Calu3 (cell line): Measurements from ENCODE around the gene PTRH2. TPM values are rescaled to one million over a fixed set of nuclear protein-coding genes. Genes with fewer than 3 reads are reported as not detected.

Source experiments
- BruUV-seq: library from RNA; stranded (reverse); fragments of 400-500 nt; replicated peaks from 2 replicates; lab custom pipeline; 2021; lab: Mats Ljungman, UMichigan
- CTCF ChIA-PET: fragments of 300-600 bp; sonication (Branson Sonifier 250); formaldehyde crosslinking; loops from one replicate; lab custom pipeline; 2022; ENCODE audit warnings: antibody characterized with exemption; lab: Charles Lee
- DNase-seq: peaks from one replicate; pipeline ENCODE4 v3.0.0; 2022
- H3K27ac Mint-ChIP-seq: one replicate; pipeline ENCODE4 v1.8.0; 2022; ENCODE audit warnings: mixed read lengths; ENCODE audit not compliant: unreplicated experiment
- H3K27me3 Mint-ChIP-seq: one replicate; pipeline ENCODE4 v1.8.0; 2022; ENCODE audit warnings: mixed read lengths; ENCODE audit not compliant: unreplicated experiment
- H3K36me3 Mint-ChIP-seq: one replicate; pipeline ENCODE4 v1.8.0; 2022; ENCODE audit warnings: mild to moderate bottlenecking, moderate library complexity, mixed read lengths; ENCODE audit not compliant: insufficient read depth, unreplicated experiment
- H3K4me1 Mint-ChIP-seq: one replicate; pipeline ENCODE4 v1.8.0; 2022; ENCODE audit warnings: mild to moderate bottlenecking, low read depth, mixed read lengths; ENCODE audit not compliant: unreplicated experiment
- H3K4me3 Mint-ChIP-seq: one replicate; pipeline ENCODE4 v1.8.0; 2022; ENCODE audit warnings: mild to moderate bottlenecking, low read depth, moderate library complexity, mixed read lengths; ENCODE audit not compliant: unreplicated experiment
- H3K9me3 Mint-ChIP-seq: one replicate; pipeline ENCODE4 v1.8.0; 2022; ENCODE audit warnings: low read depth, mixed read lengths; ENCODE audit not compliant: unreplicated experiment
- intact Hi-C: fragments of 100-400 bp; cut with micrococcal nuclease; formaldehyde crosslinking; loops from one replicate; pipeline ENCODE4 v1.10.0; 2022; ENCODE audit not compliant: unreplicated experiment
- total RNA-seq: library from RNA; stranded (reverse); gene quantifications from 2 replicates; pipeline ENCODE4 v1.2.3, GENCODE V29; 2022
- TF ChIP-seq, protein P1 (sequence below): fragments of 200-600 bp; IDR thresholded peaks from one replicate; pipeline ENCODE4 v1.8.0; 2022; ENCODE audit warnings: antibody characterized with exemption; ENCODE audit not compliant: unreplicated experiment

The PTRH2 gene
- total RNA-seq, 1 experiment from 2014 or later = 29.8 TPM

DNA sequence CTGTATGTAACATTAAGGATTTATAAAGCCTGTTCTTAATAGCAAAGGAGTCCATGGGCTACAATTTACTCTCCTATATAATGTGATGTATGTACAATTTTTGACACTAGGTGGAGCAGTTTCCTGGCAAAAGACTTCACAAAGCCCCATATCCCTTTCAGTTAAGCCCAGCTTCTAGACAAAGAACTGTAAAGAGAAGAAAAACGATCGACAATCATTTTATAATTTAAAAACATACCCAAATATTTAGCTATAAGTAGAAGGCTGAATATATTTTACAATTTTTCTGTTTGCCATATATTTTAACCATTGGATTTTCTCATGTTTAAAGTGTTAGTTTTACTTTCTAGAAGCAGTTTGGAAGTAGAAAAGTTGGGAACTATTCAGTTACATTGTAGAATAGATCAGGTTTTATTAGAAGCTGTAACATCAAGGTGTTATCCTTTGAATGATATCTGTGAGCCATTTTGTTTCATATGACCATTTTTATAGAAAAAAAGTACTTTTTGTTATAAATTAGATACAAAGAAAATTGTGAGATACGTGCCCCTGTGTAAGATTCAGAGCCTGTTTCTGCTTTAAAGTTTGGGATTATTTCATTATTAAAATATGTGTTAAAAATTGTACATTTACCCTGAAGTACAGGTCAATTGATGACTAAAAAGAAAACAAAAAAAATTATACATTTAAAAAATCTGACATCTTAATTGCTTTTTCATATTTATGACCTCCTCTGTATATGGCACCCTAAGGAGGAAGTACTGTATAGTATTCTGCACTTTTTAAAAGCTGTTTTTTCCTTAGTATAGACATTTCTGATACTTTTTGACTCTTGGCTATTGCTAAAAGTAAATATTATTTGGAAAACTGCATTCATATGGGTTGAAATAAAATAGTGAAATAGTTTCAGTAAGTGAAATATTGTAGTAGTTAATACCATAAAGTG, 46.6 kb upstream of the PTRH2 start:
- TSS peak; percentile 96 for BruUV-seq
- H3K27ac Mint-ChIP-seq = peak overlapping the region; percentile 96
- TF ChIP-seq, protein P1, sequence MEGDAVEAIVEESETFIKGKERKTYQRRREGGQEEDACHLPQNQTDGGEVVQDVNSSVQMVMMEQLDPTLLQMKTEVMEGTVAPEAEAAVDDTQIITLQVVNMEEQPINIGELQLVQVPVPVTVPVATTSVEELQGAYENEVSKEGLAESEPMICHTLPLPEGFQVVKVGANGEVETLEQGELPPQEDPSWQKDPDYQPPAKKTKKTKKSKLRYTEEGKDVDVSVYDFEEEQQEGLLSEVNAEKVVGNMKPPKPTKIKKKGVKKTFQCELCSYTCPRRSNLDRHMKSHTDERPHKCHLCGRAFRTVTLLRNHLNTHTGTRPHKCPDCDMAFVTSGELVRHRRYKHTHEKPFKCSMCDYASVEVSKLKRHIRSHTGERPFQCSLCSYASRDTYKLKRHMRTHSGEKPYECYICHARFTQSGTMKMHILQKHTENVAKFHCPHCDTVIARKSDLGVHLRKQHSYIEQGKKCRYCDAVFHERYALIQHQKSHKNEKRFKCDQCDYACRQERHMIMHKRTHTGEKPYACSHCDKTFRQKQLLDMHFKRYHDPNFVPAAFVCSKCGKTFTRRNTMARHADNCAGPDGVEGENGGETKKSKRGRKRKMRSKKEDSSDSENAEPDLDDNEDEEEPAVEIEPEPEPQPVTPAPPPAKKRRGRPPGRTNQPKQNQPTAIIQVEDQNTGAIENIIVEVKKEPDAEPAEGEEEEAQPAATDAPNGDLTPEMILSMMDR = peak; percentile 44
- peaks cover 24% of the 10 kb centered on the region for H3K36me3 Mint-ChIP-seq
- H3K27me3 Mint-ChIP-seq = no peaks in the 10 kb centered on the region
- H3K9me3 Mint-ChIP-seq = no peaks in the 10 kb centered on the region
- peak; percentile 21 for DNase-seq
- peak overlapping the region; percentile 43 for H3K4me3 Mint-ChIP-seq
- intact Hi-C loops = loop anchor here (2.0 kb wide), 1 partner anchor 105 kb away; no protein-coding TSS in a partner anchor
- H3K4me1 Mint-ChIP-seq = peaks cover 17% of the 10 kb centered on the region
- CTCF ChIA-PET = interaction anchor here (0.6 to 3.1 kb wide), 9 partner anchors 72 to 105 kb away, joined by 3 to 13 read pairs (median 6); no protein-coding TSS in a partner anchor

DNA sequence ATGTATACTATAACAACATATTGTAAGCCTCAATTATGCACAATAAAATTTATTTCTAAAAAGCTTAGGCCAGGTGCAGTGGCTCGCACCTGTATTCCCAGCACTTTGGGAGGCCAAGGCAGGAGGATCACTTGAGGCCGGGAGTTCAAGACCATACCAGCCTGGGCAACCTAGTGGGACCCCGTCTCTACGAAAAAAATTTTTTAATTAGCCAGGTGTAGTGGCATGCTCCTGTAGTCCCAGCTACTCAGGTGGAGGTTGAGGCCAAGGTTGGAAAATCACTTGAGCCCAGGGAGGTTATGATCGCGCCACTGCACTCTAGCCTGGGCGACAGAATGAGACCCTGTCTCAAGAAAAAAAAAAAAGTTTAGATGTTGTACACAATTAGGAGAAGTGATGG, 45.7 kb upstream of the PTRH2 start:
- no TSS peak for BruUV-seq
- peaks cover 24% of the 10 kb centered on the region for H3K36me3 Mint-ChIP-seq
- CTCF ChIA-PET = interaction anchor here (0.6 to 3.1 kb wide), 7 partner anchors 65 to 639 kb away, joined by 3 to 13 read pairs (median 5); partner anchors contain the start of gene USP32
- H3K27me3 Mint-ChIP-seq = no peaks in the 10 kb centered on the region
- intact Hi-C loops = loop anchor here (2.0 kb wide), 1 partner anchor 106 kb away; no protein-coding TSS in a partner anchor
- no peak overlapping the region for H3K4me3 Mint-ChIP-seq
- H3K9me3 Mint-ChIP-seq = no peaks in the 10 kb centered on the region
- no peak for DNase-seq
- no peak overlapping the region for H3K27ac Mint-ChIP-seq
- TF ChIP-seq, protein P1 = no peak
- H3K4me1 Mint-ChIP-seq = peaks cover 17% of the 10 kb centered on the region

DNA sequence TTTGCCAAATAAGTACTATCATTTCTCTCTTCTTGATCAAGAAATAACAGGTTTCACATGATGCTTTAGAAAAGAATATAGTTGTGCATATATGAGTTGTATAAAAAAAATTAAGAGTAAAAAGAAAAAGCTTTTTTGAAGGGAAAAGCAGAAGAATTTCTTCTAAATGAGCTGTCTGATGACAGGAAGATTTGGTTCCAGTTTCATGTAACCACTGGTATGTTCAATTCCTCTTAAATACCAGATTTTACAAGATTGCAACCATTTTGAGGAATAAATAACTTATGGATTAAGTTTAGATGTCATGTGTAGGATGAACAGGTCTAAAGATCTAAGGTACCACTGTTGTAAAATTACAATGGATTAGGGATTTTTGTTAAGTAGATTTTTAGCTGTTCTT, 45.2 kb upstream of the PTRH2 start:
- DNase-seq = no peak
- intact Hi-C loops = loop anchor here (2.0 kb wide), 1 partner anchor 106 kb away; no protein-coding TSS in a partner anchor
- peaks cover 17% of the 10 kb centered on the region for H3K4me1 Mint-ChIP-seq
- H3K36me3 Mint-ChIP-seq = peaks cover 24% of the 10 kb centered on the region
- no peaks in the 10 kb centered on the region for H3K27me3 Mint-ChIP-seq
- BruUV-seq = no TSS peak
- CTCF ChIA-PET = interaction anchor here (0.6 to 3.1 kb wide), 4 partner anchors 66 to 640 kb away, joined by 4 to 13 read pairs (median 4); partner anchors contain the start of gene USP32
- H3K27ac Mint-ChIP-seq = peak overlapping the region; percentile 72
- TF ChIP-seq, protein P1 = no peak
- H3K9me3 Mint-ChIP-seq = no peaks in the 10 kb centered on the region
- no peak overlapping the region for H3K4me3 Mint-ChIP-seq

DNA sequence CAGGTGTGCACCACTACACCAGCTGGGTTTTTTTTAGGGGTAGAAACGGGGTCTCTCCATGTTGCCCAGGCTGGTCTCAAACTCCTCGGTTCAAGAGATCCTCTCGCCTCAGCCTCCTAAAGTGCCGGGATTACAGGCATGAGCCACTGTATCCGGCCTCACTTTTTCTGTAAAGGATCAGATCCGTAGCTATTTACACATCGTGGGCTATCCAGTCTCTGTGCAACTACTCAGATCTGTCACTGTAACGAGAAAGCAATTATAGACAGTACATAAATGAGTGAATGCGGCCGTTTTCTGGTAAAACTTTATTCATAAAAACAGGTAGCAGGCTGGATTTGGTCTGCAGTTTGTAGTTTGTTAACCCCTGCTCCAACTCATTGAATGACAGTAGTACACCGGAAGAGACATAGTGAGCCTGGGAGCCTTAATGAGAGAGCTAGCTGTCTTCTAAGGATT, 44.8 kb upstream of the PTRH2 start:
- Mint-ChIP-seq H3K4me1 (peaks cover 17% of the 10 kb centered on the region), H3K27me3 (no peaks in the 10 kb centered on the region), H3K36me3 (peaks cover 24% of the 10 kb centered on the region), H3K27ac (peak overlapping the region; percentile 72), H3K4me3 (no peak overlapping the region), H3K9me3 (no peaks in the 10 kb centered on the region)
- no peak for DNase-seq
- no TSS peak for BruUV-seq
- intact Hi-C loops = loop anchor here (2.0 kb wide), 1 partner anchor 107 kb away; no protein-coding TSS in a partner anchor
- TF ChIP-seq, protein P1 = no peak
- CTCF ChIA-PET = interaction anchor here (3.1 kb wide), 1 partner anchor 102 kb away, joined by 13 read pairs; no protein-coding TSS in a partner anchor
